ENCODE data around the gene OTOG. TPM values are rescaled to one million over a fixed set of nuclear protein-coding genes. Genes with fewer than 3 reads are reported as not detected.
A peak's percentile ranks its signal among the peaks of the same experiment; 100 is the strongest.

The OTOG gene
- total RNA-seq, 2 donors from 2014 or later = not detected

DNA sequence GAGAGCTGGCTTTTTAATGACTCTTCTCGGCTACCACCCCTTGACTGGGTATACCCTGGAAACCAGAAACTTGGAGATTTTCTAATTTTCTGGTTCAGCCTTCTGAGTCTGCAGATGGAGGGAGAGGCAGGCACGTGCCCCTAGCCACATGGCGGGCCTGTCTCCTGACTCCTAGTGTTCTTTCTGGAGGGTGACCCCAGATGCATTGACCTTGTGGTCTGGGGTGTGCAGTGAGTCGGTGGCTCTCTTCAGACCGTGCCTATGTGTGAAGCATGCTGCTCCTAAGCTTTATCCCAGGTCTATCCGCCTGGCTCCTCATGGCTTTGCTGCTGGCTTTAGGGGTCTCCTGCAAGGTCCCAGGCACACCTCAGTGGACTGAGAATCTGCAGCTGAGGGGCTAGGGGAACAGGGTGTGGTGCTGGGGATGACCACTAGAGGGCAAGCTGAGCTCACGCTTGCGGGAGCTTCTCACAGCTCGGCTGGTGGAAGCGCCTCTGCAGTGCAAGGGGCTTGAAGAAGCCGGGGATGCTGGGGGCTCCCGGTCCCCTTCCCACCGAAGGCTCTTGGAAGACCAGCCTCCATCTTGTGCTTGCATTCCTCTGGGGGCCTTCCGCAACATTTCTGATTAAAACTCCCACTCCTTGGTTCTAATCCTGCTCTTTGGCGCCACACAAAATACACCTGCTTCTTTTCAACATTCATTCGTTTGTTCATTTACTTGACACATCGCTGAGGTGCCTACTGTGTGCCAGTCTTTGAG lies 51.8 kb downstream of the OTOG start:
- ATAC-seq (peak; percentile 66 to 74), DNase-seq (ENCODE audit: low spot score) (peak; percentile 75)
- H3K27me3 Mint-ChIP-seq = peaks cover 4 to 7% of the 10 kb centered on the region in 2 donors
- no peaks in the 10 kb centered on the region for H3K9me3 Mint-ChIP-seq
- no peak overlapping the region for H3K27ac Mint-ChIP-seq
- no peak overlapping the region for H3K4me3 Mint-ChIP-seq
- no peaks in the 10 kb centered on the region for H3K36me3 Mint-ChIP-seq
- no peaks in the 10 kb centered on the region for H3K4me1 Mint-ChIP-seq (ENCODE audit: low read depth in 2 of 2)

DNA sequence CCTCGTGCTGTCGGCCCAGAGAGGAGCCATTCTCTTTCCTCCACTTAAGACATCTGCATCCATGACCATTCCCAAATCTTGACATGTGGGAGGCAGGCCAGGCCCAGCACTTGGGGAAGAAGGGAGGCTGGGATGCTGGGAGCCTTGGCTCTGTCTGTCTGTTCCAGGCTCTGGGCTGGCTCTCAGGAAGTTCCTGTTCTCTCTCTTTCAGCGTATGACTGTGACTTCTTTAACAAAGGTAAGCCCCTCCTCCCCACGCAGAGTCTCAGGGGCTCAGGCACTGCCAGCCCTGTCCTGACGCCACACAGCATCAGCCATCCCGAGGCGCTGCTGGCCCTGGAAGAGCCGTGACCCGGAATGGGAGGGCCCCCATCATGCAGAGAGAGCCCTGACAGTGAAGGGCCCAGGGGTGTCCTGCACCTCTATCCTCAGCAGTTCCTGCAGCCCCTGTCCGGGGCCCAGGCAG lies 52.4 kb downstream of the OTOG start:
- Mint-ChIP-seq H3K27ac (no peak overlapping the region), H3K36me3 (no peaks in the 10 kb centered on the region), H3K4me3 (no peak overlapping the region), H3K27me3 (peaks cover 2 to 4% of the 10 kb centered on the region in 2 donors), H3K9me3 (no peaks in the 10 kb centered on the region), H3K4me1 (ENCODE audit: low read depth in 2 of 2) (no peaks in the 10 kb centered on the region)
- DNase-seq (ENCODE audit: low spot score) = no peak
- ATAC-seq = no peak

DNA sequence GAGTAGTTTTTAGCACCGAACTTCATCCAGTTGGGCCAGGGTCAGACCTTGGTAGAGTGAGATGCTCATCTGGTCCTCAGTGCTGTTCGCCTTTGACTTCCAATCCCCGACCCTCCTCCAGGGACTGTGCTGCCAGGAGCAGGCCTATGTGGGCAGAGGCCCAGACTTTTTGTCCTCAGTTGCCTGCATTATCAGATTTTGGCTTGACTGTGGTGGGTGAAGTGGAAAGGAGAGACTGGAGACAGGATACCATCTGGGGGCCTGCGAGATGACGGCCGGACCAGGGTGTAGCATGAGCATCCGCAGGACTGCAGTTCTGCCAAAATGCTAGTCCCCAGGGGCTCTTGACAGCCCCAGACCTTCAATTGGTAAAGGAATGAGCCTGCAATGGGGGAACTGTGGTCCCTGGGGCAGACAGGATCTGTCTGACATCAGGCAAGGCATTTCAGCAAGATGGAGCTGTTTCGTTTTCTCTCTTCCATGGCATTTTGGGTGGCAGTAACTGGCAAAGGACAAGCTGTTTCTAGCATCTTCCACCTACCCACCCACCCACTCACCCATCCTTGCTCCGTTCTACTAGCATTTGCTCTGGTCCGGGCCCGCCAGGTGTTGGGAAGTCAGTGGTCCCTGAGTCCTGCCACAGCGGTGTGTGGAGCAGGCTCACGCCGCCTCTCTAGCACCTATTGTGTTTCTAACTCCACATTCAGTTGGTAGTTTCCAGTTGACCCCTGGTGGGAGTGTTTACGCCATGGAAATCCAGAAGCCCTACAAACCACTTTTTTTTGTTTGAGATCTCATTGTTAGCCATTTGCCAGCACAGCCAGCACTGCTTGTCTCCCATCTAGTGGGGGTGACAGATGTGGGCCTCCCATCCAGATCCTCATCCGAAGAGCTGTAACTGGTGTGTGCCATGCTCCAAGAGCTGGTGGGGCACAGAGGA lies 53.5 kb downstream of the OTOG start:
- Mint-ChIP-seq H3K36me3 (no peaks in the 10 kb centered on the region), H3K4me1 (ENCODE audit: low read depth in 2 of 2) (no peaks in the 10 kb centered on the region), H3K27me3 (peaks cover 0 to 4% of the 10 kb centered on the region in 2 donors), H3K9me3 (no peaks in the 10 kb centered on the region), H3K4me3 (no peak overlapping the region), H3K27ac (no peak overlapping the region)
- no peak for ATAC-seq
- no peak for DNase-seq (ENCODE audit: low spot score)

DNA sequence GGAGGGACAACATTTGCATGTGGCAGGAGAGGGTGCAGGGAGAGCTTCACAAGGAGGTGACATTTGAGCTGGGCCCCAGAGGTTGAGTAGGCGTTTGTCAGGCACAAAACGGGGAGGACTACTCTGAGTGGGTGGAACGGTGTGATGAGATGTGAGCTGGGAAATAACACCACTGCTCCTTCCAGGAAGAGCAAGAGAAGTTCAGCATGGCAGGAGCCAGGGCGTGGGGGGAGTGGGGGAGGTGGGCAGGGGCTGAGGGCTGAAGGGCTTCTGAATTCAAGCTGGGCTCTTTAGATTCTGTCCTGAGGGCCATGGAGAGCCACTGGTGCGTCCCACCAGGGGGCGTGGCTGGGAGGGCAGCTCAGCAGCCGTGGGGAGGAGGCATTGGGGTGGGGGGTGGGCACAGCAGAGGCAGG lies 54.2 kb downstream of the OTOG start:
- ATAC-seq = no peak
- Mint-ChIP-seq H3K36me3 (no peaks in the 10 kb centered on the region), H3K27ac (no peak overlapping the region), H3K4me1 (ENCODE audit: low read depth in 2 of 2) (no peaks in the 10 kb centered on the region), H3K27me3 (peaks cover 0 to 4% of the 10 kb centered on the region in 2 donors), H3K4me3 (no peak overlapping the region), H3K9me3 (no peaks in the 10 kb centered on the region)
- no peak for DNase-seq (ENCODE audit: low spot score)

DNA sequence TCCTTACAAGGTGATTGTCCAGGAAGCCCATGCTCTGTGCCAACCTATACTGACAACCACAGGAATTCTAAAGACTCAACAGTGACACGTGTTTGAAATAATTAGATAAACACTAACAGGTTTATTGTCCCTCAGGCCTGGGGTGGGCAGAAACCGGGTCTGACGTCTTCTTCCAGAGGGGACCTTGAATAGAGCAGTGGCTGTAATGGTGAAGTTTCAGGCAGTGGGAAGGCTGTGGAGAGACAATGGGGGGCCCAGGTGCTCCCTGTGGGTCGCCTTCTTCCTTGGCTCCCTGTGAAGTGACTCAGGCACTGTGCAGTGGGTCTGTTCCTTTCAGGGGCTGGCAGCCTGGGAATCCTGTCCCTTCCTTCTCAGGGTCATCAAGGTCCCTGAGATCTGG lies 54.6 kb downstream of the OTOG start:
- Mint-ChIP-seq H3K36me3 (no peaks in the 10 kb centered on the region), H3K27ac (no peak overlapping the region), H3K27me3 (peaks cover 0 to 6% of the 10 kb centered on the region in 2 donors), H3K4me3 (no peak overlapping the region), H3K9me3 (no peaks in the 10 kb centered on the region), H3K4me1 (ENCODE audit: low read depth in 2 of 2) (no peaks in the 10 kb centered on the region)
- DNase-seq (ENCODE audit: low spot score) = no peak
- ATAC-seq = no peak

DNA sequence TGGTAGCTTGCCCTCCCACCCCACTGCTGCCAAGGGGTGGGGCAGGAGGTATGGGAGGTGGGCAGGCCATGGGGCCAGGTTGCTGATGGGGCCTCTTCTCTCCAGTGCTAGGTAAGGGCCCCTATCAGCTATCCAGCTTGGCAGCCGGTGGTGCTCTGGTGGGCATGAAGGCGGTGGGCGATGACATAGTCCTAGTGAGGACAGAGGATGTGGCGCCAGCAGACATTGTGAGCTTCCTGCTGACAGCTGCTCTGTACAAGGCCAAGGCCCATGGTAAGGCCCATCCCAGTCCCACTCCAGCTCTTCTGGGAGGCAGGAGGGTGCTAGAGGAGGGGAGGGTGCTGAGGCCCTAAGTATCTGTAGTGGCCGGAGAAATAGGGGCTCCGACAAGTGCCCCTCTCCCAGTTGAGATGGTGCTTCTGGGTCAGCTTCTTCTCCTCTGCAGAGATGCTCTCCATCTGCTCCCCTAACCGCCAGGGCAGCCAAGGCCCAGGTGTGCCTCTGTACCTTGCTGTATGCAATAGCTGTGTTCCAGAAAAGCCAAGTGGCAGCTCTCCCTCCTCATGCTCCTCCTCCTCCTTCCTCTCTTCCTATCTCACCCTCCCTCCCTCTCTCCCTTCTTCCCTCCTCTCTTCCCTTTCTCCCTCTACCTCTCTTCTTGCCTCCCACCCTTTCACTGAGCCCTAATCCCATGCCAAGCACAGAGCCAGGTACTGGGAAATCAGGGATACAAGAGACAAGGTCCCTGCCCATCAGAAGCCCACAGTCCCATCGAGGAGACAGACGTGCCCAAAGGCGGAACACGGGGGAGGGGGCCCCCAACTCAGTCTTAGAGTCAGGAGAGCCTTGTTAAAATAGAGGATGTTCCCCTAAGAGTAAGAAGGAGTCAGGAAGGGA lies 55.3 kb downstream of the OTOG start:
- Mint-ChIP-seq H3K4me1 (ENCODE audit: low read depth in 2 of 2) (no peaks in the 10 kb centered on the region), H3K27ac (no peak overlapping the region), H3K36me3 (no peaks in the 10 kb centered on the region), H3K9me3 (no peaks in the 10 kb centered on the region), H3K4me3 (no peak overlapping the region), H3K27me3 (peaks cover 0 to 6% of the 10 kb centered on the region in 2 donors)
- ATAC-seq = no peak
- DNase-seq (ENCODE audit: low spot score) = no peak

DNA sequence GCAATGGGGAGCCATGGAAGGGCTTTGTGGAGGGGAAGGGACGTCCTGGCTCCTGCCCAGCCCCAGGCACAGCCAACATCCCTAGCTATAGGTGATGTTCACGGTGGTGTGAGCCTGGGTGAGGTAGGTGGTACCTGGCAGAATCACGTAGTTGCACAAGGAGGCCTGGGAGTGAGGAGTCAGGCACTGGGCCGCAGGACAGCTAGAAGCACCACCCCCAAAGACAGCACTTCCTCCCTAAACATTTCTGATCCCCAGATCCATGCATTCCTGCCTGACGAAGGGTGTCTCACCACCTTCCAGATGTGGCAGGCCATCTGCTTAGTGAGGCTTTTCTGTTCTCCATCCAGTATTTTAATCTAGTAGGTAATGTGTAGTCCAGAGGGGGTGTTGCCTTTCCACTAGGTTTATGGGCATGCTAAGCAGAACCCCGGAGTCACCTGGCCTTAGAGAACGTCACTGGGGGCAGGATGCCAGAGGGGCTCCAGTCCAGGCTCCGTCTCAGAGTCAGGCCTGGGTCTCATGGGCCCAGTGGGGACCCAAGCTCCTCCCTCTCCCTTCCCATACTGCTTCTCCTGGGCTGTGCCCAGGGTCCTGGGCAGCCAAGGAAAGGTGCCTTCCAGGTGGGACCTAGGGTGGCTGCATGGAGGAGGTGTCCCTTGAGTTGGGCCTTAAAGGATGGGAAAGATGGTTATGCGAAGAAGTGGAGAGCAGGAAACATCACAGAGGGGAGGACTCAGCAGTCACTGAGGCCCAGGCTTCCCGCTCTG lies 56.2 kb downstream of the OTOG start:
- Mint-ChIP-seq H3K4me3 (no peak overlapping the region), H3K4me1 (ENCODE audit: low read depth in 2 of 2) (no peaks in the 10 kb centered on the region), H3K27ac (no peak overlapping the region), H3K27me3 (peaks cover 0 to 6% of the 10 kb centered on the region in 2 donors), H3K36me3 (no peaks in the 10 kb centered on the region), H3K9me3 (no peaks in the 10 kb centered on the region)
- DNase-seq (ENCODE audit: low spot score) = no peak
- no peak for ATAC-seq

DNA sequence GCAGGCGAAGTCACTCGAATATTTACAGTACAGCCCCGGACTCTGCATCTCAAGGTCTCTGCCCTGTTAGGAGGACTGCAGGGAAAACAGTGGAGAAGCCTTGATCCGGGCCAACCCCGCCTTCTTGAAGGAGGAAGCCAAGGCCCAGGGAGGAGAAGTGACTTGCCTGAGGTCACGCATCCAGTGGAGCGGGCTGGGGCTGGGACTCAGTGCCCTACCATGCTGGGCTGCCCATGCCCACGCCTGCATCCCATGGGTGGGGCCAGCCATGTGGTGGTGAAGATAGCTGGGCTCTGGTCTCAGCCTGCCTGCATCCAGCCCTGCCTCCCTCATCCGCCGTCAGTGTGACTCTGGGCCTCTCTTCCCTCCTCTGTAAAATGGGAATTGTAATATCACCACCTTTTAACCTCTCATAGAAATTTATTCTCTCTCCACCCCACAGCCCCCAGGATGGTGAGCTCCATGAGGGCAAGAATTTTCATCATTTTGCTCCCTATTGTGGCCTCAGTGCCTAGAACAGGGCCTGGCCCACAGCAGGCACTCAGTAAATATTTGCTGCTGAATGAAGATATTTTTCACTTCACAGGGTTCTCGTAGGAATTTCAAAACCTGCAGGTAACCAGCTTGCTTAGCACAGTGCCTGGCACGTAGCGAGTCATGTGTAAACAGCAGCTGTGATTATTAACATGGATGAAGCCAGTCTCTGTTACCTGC lies 57.3 kb downstream of the OTOG start:
- H3K36me3 Mint-ChIP-seq = no peaks in the 10 kb centered on the region
- no peak for DNase-seq (ENCODE audit: low spot score)
- peaks cover 0 to 4% of the 10 kb centered on the region in 2 donors for H3K27me3 Mint-ChIP-seq
- no peaks in the 10 kb centered on the region for H3K9me3 Mint-ChIP-seq
- no peak overlapping the region for H3K4me3 Mint-ChIP-seq
- no peak overlapping the region for H3K27ac Mint-ChIP-seq
- ATAC-seq = no peak
- no peaks in the 10 kb centered on the region for H3K4me1 Mint-ChIP-seq (ENCODE audit: low read depth in 2 of 2)

DNA sequence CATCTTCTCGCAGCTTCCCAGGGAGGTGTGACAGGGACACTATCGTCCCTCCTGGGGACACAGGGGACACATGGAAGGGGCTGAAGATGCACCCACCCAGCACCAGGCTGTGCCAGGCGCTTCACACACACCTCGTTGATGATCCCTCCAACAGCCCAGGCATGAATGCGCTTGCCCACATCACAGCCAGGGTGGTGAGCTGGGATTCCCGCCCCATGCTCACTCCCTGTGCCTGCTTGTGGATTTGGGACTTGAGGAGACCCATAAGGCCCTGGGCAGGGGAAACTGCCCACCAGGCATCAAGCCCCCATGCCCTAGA lies 57.8 kb downstream of the OTOG start:
- DNase-seq (ENCODE audit: low spot score) = no peak
- no peak for ATAC-seq
- Mint-ChIP-seq H3K36me3 (no peaks in the 10 kb centered on the region), H3K4me1 (ENCODE audit: low read depth in 2 of 2) (no peaks in the 10 kb centered on the region), H3K27me3 (peaks cover 0 to 2% of the 10 kb centered on the region in 2 donors), H3K4me3 (no peak overlapping the region), H3K27ac (no peak overlapping the region), H3K9me3 (no peaks in the 10 kb centered on the region)

DNA sequence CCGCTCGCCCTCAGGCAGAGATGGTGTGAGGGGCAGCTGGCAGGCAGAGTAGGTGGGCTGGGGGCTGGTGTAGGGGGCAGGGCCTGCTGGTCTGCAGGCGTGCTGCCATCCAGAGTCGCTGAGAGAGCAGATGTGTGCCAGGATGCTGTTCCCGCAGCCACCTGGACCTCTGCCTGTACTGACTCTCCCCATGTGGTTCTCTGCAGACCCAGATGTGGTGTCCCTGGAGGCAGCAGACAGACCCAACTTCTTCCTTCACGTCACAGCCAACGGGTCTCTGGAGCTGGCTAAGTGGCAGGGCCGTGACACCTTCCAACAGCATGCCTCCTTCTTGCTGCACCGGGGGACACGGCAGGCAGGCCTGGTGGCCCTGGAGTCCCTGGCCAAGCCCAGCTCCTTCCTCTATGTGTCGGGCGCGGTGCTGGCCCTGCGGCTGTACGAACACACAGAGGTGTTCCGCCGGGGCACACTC lies 58.6 kb downstream of the OTOG start:
- H3K27me3 Mint-ChIP-seq = peaks cover 0 to 2% of the 10 kb centered on the region in 2 donors
- H3K4me3 Mint-ChIP-seq = no peak overlapping the region
- no peaks in the 10 kb centered on the region for H3K9me3 Mint-ChIP-seq
- H3K4me1 Mint-ChIP-seq (ENCODE audit: low read depth in 2 of 2) = no peaks in the 10 kb centered on the region
- DNase-seq (ENCODE audit: low spot score) (no peak), ATAC-seq (no peak)
- H3K27ac Mint-ChIP-seq = no peak overlapping the region
- no peaks in the 10 kb centered on the region for H3K36me3 Mint-ChIP-seq

DNA sequence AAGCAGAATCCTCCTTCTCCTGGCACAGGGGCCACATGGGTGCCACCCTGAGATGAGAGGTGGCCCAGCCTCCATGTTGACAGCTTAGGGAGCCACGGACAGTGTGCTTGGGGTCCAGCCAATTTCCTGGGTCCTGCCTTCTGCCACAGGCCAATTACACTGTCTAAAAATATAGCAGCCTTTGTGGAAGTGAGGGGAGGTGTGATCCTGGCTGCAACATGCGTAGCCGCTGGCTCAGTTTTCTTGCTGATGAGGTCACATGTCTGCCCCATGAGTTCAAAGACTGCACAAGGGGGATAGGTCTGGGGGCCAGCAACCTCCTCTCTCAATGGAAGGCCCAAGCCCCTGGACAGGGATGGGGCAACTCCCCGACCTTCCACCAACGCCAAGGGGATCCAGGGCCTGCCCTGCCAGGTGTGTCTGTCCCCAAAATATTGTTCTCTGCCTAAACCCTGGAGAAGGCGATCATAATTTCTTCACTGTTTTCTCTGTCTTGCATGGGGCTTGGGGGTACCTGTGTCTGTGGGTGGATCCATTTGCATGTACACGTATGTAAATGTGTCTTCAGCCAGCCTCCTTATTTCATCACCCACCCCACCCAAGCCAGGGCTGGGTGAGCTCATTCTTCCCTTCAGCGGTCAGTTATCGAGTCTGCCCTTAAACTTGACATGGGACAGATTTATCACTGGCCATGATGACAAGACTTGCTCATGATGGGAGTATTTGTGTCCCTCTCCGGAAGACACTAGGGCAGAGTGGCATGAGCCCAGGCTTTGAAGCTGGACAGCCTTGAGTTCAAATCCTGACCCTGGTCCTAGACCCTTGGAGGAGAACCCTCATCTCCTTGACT lies 59.4 kb downstream of the OTOG start:
- no peak for DNase-seq (ENCODE audit: low spot score)
- Mint-ChIP-seq H3K36me3 (no peaks in the 10 kb centered on the region), H3K27me3 (peaks cover 0 to 2% of the 10 kb centered on the region in 2 donors)

DNA sequence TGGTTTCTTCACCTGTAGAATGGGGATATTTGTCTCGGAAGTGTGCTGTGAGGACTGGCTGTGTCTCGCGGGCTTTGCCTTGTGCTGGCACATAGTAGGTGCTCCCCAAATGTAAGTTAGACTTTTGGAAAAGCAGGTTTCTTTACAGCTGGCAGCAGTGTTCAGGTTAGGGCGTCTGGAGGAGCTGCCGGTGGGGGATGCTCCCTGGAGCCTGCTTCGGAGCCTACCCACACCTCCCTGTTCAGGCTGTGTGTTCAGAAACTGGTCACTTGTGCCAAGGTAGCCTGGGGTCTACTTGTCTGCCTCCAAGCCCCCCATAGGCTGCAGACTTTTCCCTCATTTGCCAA lies 60.0 kb downstream of the OTOG start:
- Mint-ChIP-seq H3K27ac (no peak overlapping the region), H3K9me3 (no peaks in the 10 kb centered on the region), H3K4me1 (ENCODE audit: low read depth in 2 of 2) (no peaks in the 10 kb centered on the region), H3K27me3 (peaks cover 0 to 2% of the 10 kb centered on the region in 2 donors), H3K4me3 (no peak overlapping the region), H3K36me3 (no peaks in the 10 kb centered on the region)
- ATAC-seq (no peak), DNase-seq (ENCODE audit: low spot score) (no peak)

More for the DNA sequence above, 59.4 kb downstream of the OTOG start:
- Mint-ChIP-seq H3K4me3 (no peak overlapping the region), H3K27ac (no peak overlapping the region), H3K4me1 (ENCODE audit: low read depth in 2 of 2) (no peaks in the 10 kb centered on the region), H3K9me3 (no peaks in the 10 kb centered on the region)
- ATAC-seq = no peak

Measured in natural killer cell treated with Interleukin-12 subunit alpha and Interleukin-12 subunit beta and Interleukin-15 and Interleukin-18, amount 100 ng/mL, for 72 hours (primary cell).